Neural progenitor cell (in vitro differentiated cells): ENCODE measurements around the gene MYO15A. TPM values are rescaled to one million over a fixed set of nuclear protein-coding genes. Genes with fewer than 3 reads are reported as not detected.

Source experiments
- DNase-seq: peaks from one replicate; pipeline ENCODE4 v3.0.0-alpha.2; 2016; ENCODE audit warnings: low spot score
- H2AFZ ChIP-seq: fragments of 200-600 bp; sonication (generic); replicated peaks from 2 replicates; pipeline ENCODE4 v1.6.1; 2016; ENCODE audit warnings: antibody characterized with exemption
- H3F3A ChIP-seq: fragments of 200-600 bp; sonication (generic); 2 replicates; pipeline ENCODE4 v1.6.1; 2016; ENCODE audit warnings: antibody characterized with exemption, low read depth
- H3K27ac ChIP-seq: fragments of 200-600 bp; sonication (generic); 2 replicates; pipeline ENCODE4 v1.5.1; 2016; ENCODE audit warnings: mild to moderate bottlenecking
- H3K27me3 ChIP-seq: fragments of 200-600 bp; sonication (generic); 2 replicates; pipeline ENCODE4 v1.6.1; 2016; ENCODE audit warnings: mild to moderate bottlenecking, moderate library complexity
- H3K36me3 ChIP-seq: fragments of 200-600 bp; sonication (generic); 2 replicates; pipeline ENCODE4 v1.5.1; 2016
- H3K4me1 ChIP-seq: fragments of 200-600 bp; sonication (generic); 2 replicates; pipeline ENCODE4 v1.6.1; 2016; ENCODE audit warnings: mixed run types
- H3K4me2 ChIP-seq: fragments of 200-600 bp; sonication (generic); 2 replicates; pipeline ENCODE4 v1.6.1; 2016
- H3K4me3 ChIP-seq: fragments of 200-600 bp; sonication (generic); 2 replicates; pipeline ENCODE4 v1.5.1; 2016
- H3K79me2 ChIP-seq: fragments of 200-600 bp; sonication (generic); 2 replicates; pipeline ENCODE4 v1.6.1; 2016; ENCODE audit warnings: low read depth
- H3K9ac ChIP-seq: fragments of 200-600 bp; sonication (generic); 2 replicates; pipeline ENCODE4 v1.6.1; 2016
- H3K9me3 ChIP-seq: fragments of 200-600 bp; sonication (generic); 2 replicates; pipeline ENCODE4 v1.5.1; 2016; ENCODE audit warnings: low read depth
- H4K20me1 ChIP-seq: fragments of 200-600 bp; sonication (generic); 2 replicates; pipeline ENCODE4 v1.6.1; 2016; ENCODE audit warnings: low read depth
- H3K27ac Mint-ChIP-seq: 3 replicates; pipeline ENCODE4 v1.8.0; 2021; ENCODE audit warnings: mixed read lengths
- H3K27me3 Mint-ChIP-seq: 2 replicates; pipeline ENCODE4 v1.8.0; 2022; ENCODE audit warnings: low read depth, mild to moderate bottlenecking, inconsistent platforms, moderate library complexity, mixed read lengths; ENCODE audit not compliant: insufficient read depth
- H3K36me3 Mint-ChIP-seq: 3 replicates; pipeline ENCODE4 v1.8.0; 2021; ENCODE audit warnings: mixed read lengths
- H3K4me1 Mint-ChIP-seq: 3 replicates; pipeline ENCODE4 v1.8.0; 2021; ENCODE audit warnings: mixed read lengths
- H3K4me3 Mint-ChIP-seq: 3 replicates; pipeline ENCODE4 v1.8.0; 2021; ENCODE audit warnings: mild to moderate bottlenecking, moderate library complexity, mixed read lengths
- H3K9me3 Mint-ChIP-seq: 3 replicates; pipeline ENCODE4 v1.8.0; 2020; ENCODE audit warnings: mixed read lengths
- CTCF ChIP-seq: fragments of 200-600 bp; sonication (generic); IDR thresholded peaks from 2 replicates; pipeline ENCODE4 v1.5.1; 2017; ENCODE audit warnings: antibody characterized with exemption, mild to moderate bottlenecking
- EZH2 ChIP-seq: fragments of 200-600 bp; sonication (generic); IDR thresholded peaks from 2 replicates; pipeline ENCODE4 v1.6.1; 2017; ENCODE audit warnings: antibody characterized with exemption, mild to moderate bottlenecking, moderate library complexity
- EZH2phosphoT487 ChIP-seq: fragments of 200-600 bp; sonication (generic); IDR thresholded peaks from 2 replicates; pipeline ENCODE4 v1.6.1; 2017; ENCODE audit warnings: antibody characterized with exemption
- total RNA-seq: library from RNA; depleted of rRNA; stranded (reverse); fragments of >200 nt; gene quantifications from 2 replicates; pipeline ENCODE4 v1.2.3, GENCODE V29; 2015; ENCODE audit warnings: low replicate concordance

MYO15A gene
- total RNA-seq, 1 donor from 2014 or later = 1.2 TPM

DNA sequence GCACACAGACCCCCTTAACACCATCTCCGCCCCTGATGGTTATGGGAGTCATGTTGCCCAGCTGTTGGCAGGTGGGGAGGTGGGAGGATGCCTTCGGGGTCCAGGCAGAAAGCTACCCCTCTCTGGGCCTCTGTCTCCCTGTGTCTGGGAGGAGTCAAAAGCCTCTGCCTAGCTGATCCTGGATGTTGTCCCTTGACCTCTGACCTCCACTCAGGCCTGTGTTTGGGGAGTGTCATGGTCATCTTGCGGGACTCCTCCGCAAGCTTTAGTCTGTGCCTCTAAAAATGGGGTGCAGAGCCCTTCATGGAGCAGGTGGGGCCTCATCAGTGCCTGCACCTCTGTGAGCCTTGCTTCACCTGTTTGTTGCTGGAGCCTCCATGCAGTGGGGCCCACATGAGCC lies 120.7 kb downstream of the MYO15A start:
- H3K4me1 Mint-ChIP-seq = peaks cover 72% of the 10 kb centered on the region
- Histone ChIP-seq H3K4me2 (peak overlapping the region; percentile 29), H3K9ac (no peak overlapping the region), H3F3A (peaks cover 17% of the 10 kb centered on the region), H3K27me3 (no peaks in the 10 kb centered on the region), H3K36me3 (no peaks in the 10 kb centered on the region), H2AFZ (no peak overlapping the region), H3K4me1 (peaks cover 50% of the 10 kb centered on the region), H4K20me1 (peaks cover 76% of the 10 kb centered on the region), H3K9me3 (no peaks in the 10 kb centered on the region), H3K27ac (no peak overlapping the region), H3K79me2 (peaks cover 80% of the 10 kb centered on the region), H3K4me3 (no peak overlapping the region)
- no peak for TF ChIP-seq EZH2
- no peak for TF ChIP-seq EZH2phosphoT487
- no peak for TF ChIP-seq CTCF
- H3K9me3 Mint-ChIP-seq = no peaks in the 10 kb centered on the region
- no peaks in the 10 kb centered on the region for H3K36me3 Mint-ChIP-seq
- peak overlapping the region; percentile 57 for H3K27ac Mint-ChIP-seq
- H3K27me3 Mint-ChIP-seq = peaks cover 6% of the 10 kb centered on the region
- H3K4me3 Mint-ChIP-seq = peak overlapping the region; percentile 99
- DNase-seq = no peak

Other genes with a start within 250 kb of the MYO15A start
- 4.3 and 6.5 TPM in 2 replicates for gene TOM1L2, start 136.4 kb upstream of the MYO15A start, total RNA-seq
- gene DRC3, start 135.9 kb upstream of the MYO15A start, total RNA-seq = 0.07 and 0.81 TPM in 2 replicates
- gene ATPAF2, start 69.6 kb upstream of the MYO15A start, total RNA-seq = 9.6 and 17.5 TPM in 2 replicates
- gene GID4, start 69.3 kb upstream of the MYO15A start, total RNA-seq = 10.6 and 15.1 TPM in 2 replicates
- gene DRG2, start 20.8 kb upstream of the MYO15A start, total RNA-seq = 24.8 and 46.5 TPM in 2 replicates
- gene ALKBH5, start 75.1 kb downstream of the MYO15A start, total RNA-seq = 78.8 and 98.2 TPM in 2 replicates
- gene LLGL1, start 116.9 kb downstream of the MYO15A start, total RNA-seq = 70.5 and 190 TPM in 2 replicates
- gene FLII, start 150.0 kb downstream of the MYO15A start, total RNA-seq = 117 and 193 TPM in 2 replicates
- 8.1 and 23.2 TPM in 2 replicates for gene MIEF2, start 151.9 kb downstream of the MYO15A start, total RNA-seq
- 49.2 and 67.8 TPM in 2 replicates for gene TOP3A, start 206.2 kb downstream of the MYO15A start, total RNA-seq
- 8.9 and 11.9 TPM in 2 replicates for gene SMCR8, start 206.5 kb downstream of the MYO15A start, total RNA-seq